Stimulated activated CD8-positive, alpha-beta memory T cell treated with anti-CD3 and anti-CD28 coated beads, Interleukin-12 subunit alpha, Interleukin-12 subunit beta, amount 100 ng/mL, for 24 hours (primary cell): ENCODE data around the gene MEGF10.

Experiments
- DNase-seq: peaks from one replicate; pipeline ENCODE4 v3.0.0-alpha.2; 2020; ENCODE audit errors: extremely low read depth

Gene MEGF10

GRCh38 chr5:127369796-127370195, 79.2 kb downstream of the MEGF10 start:
- DNase-seq = no peak

- no peak for DNase-seq
These were observed 80.0 kb downstream of the MEGF10 start for GRCh38 chr5:127370631-127371030.

GRCh38 chr5:127373858-127374491, 83.4 kb downstream of the MEGF10 start:
- no peak for DNase-seq

- DNase-seq = no peak
These were observed 84.5 kb downstream of the MEGF10 start for GRCh38 chr5:127375124-127375523.

GRCh38 chr5:127375544-127376091, 85.0 kb downstream of the MEGF10 start:
- DNase-seq = no peak

- no peak for DNase-seq
These were observed 87.1 kb downstream of the MEGF10 start for GRCh38 chr5:127377651-127378050.

- no peak for DNase-seq
These were observed 95.3 kb downstream of the MEGF10 start for GRCh38 chr5:127385936-127386335.

- DNase-seq = no peak
These were observed 96.0 kb downstream of the MEGF10 start for GRCh38 chr5:127386557-127386956.

- no peak for DNase-seq
These were observed 99.0 kb downstream of the MEGF10 start for GRCh38 chr5:127389601-127390000.

GRCh38 chr5:127392762-127393161, 102.2 kb downstream of the MEGF10 start:
- DNase-seq = no peak

GRCh38 chr5:127396490-127397155, 106.0 kb downstream of the MEGF10 start:
- no peak for DNase-seq

GRCh38 chr5:127398508-127398907, 107.9 kb downstream of the MEGF10 start:
- DNase-seq = no peak

- DNase-seq = no peak
These were observed 108.5 kb downstream of the MEGF10 start for GRCh38 chr5:127399068-127399467.

GRCh38 chr5:127400539-127400938, 109.9 kb downstream of the MEGF10 start:
- no peak for DNase-seq

- DNase-seq = no peak
These were observed 110.5 kb downstream of the MEGF10 start for GRCh38 chr5:127400946-127401670.

- DNase-seq = no peak
These were observed 111.8 kb downstream of the MEGF10 start for GRCh38 chr5:127402361-127402760.

- no peak for DNase-seq
These were observed 113.6 kb downstream of the MEGF10 start for GRCh38 chr5:127404190-127404589.

GRCh38 chr5:127406326-127407121, 115.9 kb downstream of the MEGF10 start:
- no peak for DNase-seq

- no peak for DNase-seq
These were observed 118.8 kb downstream of the MEGF10 start for GRCh38 chr5:127409246-127409917.

- DNase-seq = no peak
These were observed 119.5 kb downstream of the MEGF10 start for GRCh38 chr5:127409921-127410675.

GRCh38 chr5:127410959-127411358, 120.4 kb downstream of the MEGF10 start:
- DNase-seq = no peak
